Tibial nerve (tissue), 4 donors: ENCODE measurements around the gene MYADM.

Source experiments
- EP300 ChIP-seq, 2 donors: sonication (generic); formaldehyde crosslinking; IDR thresholded peaks; one replicate each; pipeline ENCODE4 v1.6.1; 2017; ENCODE audit warnings: antibody characterized with exemption in 2 of 2, mild to moderate bottlenecking in 1 of 2
- POLR2A ChIP-seq, 2 donors: fragments of 450-650 bp; IDR thresholded peaks; one replicate each; pipeline ENCODE4 v1.6.1; 2017; ENCODE audit warnings: antibody characterized with exemption in 2 of 2, mild to moderate bottlenecking in 2 of 2, moderate library complexity in 2 of 2
- TF ChIP-seq, protein P1 (sequence below), 5 experiments: fragments of 200-600 bp in 3 of 5; fragments of 450-650 bp in 2 of 5; sonication (generic) in 3 of 5; IDR thresholded peaks; one replicate each; pipeline ENCODE4 v1.5.1; 2016 to 2019; ENCODE audit warnings: antibody characterized with exemption in 5 of 5, mild to moderate bottlenecking in 3 of 5, moderate library complexity in 2 of 5

DNA sequence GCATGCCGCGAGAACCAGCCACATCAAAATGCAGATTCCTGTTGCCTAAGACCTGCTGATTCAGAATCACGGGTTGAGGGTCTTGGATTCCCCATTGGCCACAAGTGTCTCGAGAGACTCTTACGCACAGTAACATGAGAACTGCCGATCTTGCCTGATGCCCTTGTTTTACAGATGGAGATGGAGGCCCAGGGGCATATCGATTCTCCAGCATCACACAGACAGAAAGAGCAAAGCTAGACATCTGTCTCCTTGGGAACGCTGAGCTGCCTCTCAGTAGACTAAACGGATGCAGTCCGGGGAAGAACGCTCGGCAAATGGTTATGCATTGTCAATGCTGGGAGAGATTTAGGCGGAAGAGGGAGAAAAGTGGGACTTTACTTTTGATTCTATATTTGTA lies 48.9 kb upstream of the MYADM start:
- no peak for TF ChIP-seq POLR2A (IDR thresholded peaks at IDR 0.05)
- TF ChIP-seq, protein P1, sequence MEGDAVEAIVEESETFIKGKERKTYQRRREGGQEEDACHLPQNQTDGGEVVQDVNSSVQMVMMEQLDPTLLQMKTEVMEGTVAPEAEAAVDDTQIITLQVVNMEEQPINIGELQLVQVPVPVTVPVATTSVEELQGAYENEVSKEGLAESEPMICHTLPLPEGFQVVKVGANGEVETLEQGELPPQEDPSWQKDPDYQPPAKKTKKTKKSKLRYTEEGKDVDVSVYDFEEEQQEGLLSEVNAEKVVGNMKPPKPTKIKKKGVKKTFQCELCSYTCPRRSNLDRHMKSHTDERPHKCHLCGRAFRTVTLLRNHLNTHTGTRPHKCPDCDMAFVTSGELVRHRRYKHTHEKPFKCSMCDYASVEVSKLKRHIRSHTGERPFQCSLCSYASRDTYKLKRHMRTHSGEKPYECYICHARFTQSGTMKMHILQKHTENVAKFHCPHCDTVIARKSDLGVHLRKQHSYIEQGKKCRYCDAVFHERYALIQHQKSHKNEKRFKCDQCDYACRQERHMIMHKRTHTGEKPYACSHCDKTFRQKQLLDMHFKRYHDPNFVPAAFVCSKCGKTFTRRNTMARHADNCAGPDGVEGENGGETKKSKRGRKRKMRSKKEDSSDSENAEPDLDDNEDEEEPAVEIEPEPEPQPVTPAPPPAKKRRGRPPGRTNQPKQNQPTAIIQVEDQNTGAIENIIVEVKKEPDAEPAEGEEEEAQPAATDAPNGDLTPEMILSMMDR (IDR thresholded peaks at IDR 0.05) = no peak
- TF ChIP-seq EP300 (IDR thresholded peaks at IDR 0.05) = no peak
